GM23338 (cell line): ENCODE measurements around the gene SELENBP1.

Source experiments
- CREB1 ChIP-seq: fragments of 250-450 bp; sonication (Bioruptor Pico); IDR thresholded peaks from 2 replicates; pipeline ENCODE4 v1.5.0; 2020; ENCODE audit warnings: low read depth, mild to moderate bottlenecking, moderate library complexity
- EZH2 ChIP-seq: fragments of 200-600 bp; sonication (generic); IDR thresholded peaks from one replicate; pipeline ENCODE4 v1.8.0; 2017; ENCODE audit warnings: antibody characterized with exemption, mild to moderate bottlenecking, low read depth; ENCODE audit not compliant: unreplicated experiment
- EZH2phosphoT487 ChIP-seq: fragments of 200-600 bp; sonication (generic); IDR thresholded peaks from one replicate; pipeline ENCODE4 v1.8.1; 2018; ENCODE audit warnings: antibody characterized with exemption; ENCODE audit not compliant: unreplicated experiment
- JUNB ChIP-seq: IDR thresholded peaks from one replicate; pipeline ENCODE4 v1.6.1; 2016; ENCODE audit warnings: antibody characterized with exemption; ENCODE audit not compliant: unreplicated experiment
- POLR2AphosphoS5 ChIP-seq: IDR thresholded peaks from 2 replicates; pipeline ENCODE4 v1.6.1; 2016; ENCODE audit warnings: antibody characterized with exemption, low read depth
- STAT1 ChIP-seq: IDR thresholded peaks from one replicate; pipeline ENCODE4 v1.6.1; 2016; ENCODE audit warnings: antibody characterized with exemption; ENCODE audit not compliant: unreplicated experiment
- ZNF114 ChIP-seq: fragments of 250-450 bp; sonication (Bioruptor Pico); IDR thresholded peaks from 2 replicates; pipeline ENCODE4 v1.5.0; 2020; ENCODE audit warnings: mild to moderate bottlenecking, moderate library complexity
- ZNF331 ChIP-seq: fragments of 250-450 bp; sonication (Bioruptor Pico); IDR thresholded peaks from 2 replicates; pipeline ENCODE4 v1.5.0; 2020; ENCODE audit warnings: low read depth, mild to moderate bottlenecking, moderate library complexity
- ZNF462 ChIP-seq: fragments of 250-450 bp; sonication (Bioruptor Pico); IDR thresholded peaks from 2 replicates; pipeline ENCODE4 v1.5.0; 2020; ENCODE audit warnings: mild to moderate bottlenecking, moderate library complexity
- TF ChIP-seq, protein P1 (sequence below), 2 experiments: fragments of 200-600 bp in 1 of 2; sonication (generic) in 1 of 2; conservative IDR thresholded peaks; 2 replicates each; pipeline versions ENCODE4 v1.5.1 to v1.6.1; 2016 to 2017; ENCODE audit warnings: antibody characterized with exemption in 2 of 2, low read depth in 2 of 2, mild to moderate bottlenecking in 2 of 2, moderate library complexity in 1 of 2
- TF ChIP-seq, protein P2 (sequence below): IDR thresholded peaks from one replicate; pipeline ENCODE4 v1.6.1; 2018; ENCODE audit warnings: antibody characterized with exemption; ENCODE audit not compliant: unreplicated experiment

GRCh38 chr1:151342021-151342420, 30.5 kb downstream of the SELENBP1 start:
- TF ChIP-seq, protein P1, sequence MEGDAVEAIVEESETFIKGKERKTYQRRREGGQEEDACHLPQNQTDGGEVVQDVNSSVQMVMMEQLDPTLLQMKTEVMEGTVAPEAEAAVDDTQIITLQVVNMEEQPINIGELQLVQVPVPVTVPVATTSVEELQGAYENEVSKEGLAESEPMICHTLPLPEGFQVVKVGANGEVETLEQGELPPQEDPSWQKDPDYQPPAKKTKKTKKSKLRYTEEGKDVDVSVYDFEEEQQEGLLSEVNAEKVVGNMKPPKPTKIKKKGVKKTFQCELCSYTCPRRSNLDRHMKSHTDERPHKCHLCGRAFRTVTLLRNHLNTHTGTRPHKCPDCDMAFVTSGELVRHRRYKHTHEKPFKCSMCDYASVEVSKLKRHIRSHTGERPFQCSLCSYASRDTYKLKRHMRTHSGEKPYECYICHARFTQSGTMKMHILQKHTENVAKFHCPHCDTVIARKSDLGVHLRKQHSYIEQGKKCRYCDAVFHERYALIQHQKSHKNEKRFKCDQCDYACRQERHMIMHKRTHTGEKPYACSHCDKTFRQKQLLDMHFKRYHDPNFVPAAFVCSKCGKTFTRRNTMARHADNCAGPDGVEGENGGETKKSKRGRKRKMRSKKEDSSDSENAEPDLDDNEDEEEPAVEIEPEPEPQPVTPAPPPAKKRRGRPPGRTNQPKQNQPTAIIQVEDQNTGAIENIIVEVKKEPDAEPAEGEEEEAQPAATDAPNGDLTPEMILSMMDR (conservative IDR thresholded peaks at IDR 0.05; ENCODE audit: low read depth in 2 of 2): no peak
- no peak for TF ChIP-seq EZH2
- TF ChIP-seq JUNB: no peak
- TF ChIP-seq, protein P2, sequence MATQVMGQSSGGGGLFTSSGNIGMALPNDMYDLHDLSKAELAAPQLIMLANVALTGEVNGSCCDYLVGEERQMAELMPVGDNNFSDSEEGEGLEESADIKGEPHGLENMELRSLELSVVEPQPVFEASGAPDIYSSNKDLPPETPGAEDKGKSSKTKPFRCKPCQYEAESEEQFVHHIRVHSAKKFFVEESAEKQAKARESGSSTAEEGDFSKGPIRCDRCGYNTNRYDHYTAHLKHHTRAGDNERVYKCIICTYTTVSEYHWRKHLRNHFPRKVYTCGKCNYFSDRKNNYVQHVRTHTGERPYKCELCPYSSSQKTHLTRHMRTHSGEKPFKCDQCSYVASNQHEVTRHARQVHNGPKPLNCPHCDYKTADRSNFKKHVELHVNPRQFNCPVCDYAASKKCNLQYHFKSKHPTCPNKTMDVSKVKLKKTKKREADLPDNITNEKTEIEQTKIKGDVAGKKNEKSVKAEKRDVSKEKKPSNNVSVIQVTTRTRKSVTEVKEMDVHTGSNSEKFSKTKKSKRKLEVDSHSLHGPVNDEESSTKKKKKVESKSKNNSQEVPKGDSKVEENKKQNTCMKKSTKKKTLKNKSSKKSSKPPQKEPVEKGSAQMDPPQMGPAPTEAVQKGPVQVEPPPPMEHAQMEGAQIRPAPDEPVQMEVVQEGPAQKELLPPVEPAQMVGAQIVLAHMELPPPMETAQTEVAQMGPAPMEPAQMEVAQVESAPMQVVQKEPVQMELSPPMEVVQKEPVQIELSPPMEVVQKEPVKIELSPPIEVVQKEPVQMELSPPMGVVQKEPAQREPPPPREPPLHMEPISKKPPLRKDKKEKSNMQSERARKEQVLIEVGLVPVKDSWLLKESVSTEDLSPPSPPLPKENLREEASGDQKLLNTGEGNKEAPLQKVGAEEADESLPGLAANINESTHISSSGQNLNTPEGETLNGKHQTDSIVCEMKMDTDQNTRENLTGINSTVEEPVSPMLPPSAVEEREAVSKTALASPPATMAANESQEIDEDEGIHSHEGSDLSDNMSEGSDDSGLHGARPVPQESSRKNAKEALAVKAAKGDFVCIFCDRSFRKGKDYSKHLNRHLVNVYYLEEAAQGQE: no peak
- TF ChIP-seq POLR2AphosphoS5: no peak
- no peak for TF ChIP-seq CREB1
- TF ChIP-seq EZH2phosphoT487: no peak
- no peak for TF ChIP-seq ZNF331 (CRISPR knock-in tag)
- no peak for TF ChIP-seq STAT1
- TF ChIP-seq ZNF114: no peak
- no peak for TF ChIP-seq ZNF462
